Skeletal muscle tissue (tissue), 4 donors: ENCODE data around the gene KRTAP10-6. TPM values are rescaled to one million over a fixed set of nuclear protein-coding genes. Genes with fewer than 3 reads are reported as not detected.

Source experiments
- H3K27ac ChIP-seq: one replicate; pipeline ENCODE4 v1.7.0; 2013; ENCODE audit warnings: mild to moderate bottlenecking, low read depth, low read length, inconsistent platforms
- H3K27me3 ChIP-seq, 3 donors: one replicate each; pipeline ENCODE4 v1.7.0; 2013; ENCODE audit warnings: low read length in 3 of 3; ENCODE audit not compliant: control insufficient read depth in 3 of 3, insufficient read depth in 3 of 3
- H3K36me3 ChIP-seq, 3 donors: one replicate each; pipeline ENCODE4 v1.7.0; 2013; ENCODE audit warnings: low read length in 3 of 3; ENCODE audit not compliant: control insufficient read depth in 3 of 3, insufficient read depth in 3 of 3
- H3K4me1 ChIP-seq, 3 donors: one replicate each; pipeline ENCODE4 v1.7.0; 2013; ENCODE audit warnings: low read length in 3 of 3, mild to moderate bottlenecking in 3 of 3; ENCODE audit not compliant: control insufficient read depth in 3 of 3, insufficient read depth in 3 of 3
- H3K4me3 ChIP-seq, 3 donors: one replicate each; pipeline ENCODE4 v1.7.0; 2013; ENCODE audit warnings: low read length in 3 of 3
- H3K9ac ChIP-seq, 3 donors: one replicate each; pipeline ENCODE4 v1.7.0; 2013; ENCODE audit warnings: low read length in 3 of 3, mild to moderate bottlenecking in 3 of 3, moderate library complexity in 2 of 3, low read depth in 1 of 3
- H3K9me3 ChIP-seq, 3 donors: one replicate each; pipeline ENCODE4 v1.7.0; 2013; ENCODE audit warnings: low read length in 3 of 3; ENCODE audit not compliant: control insufficient read depth in 3 of 3
- total RNA-seq: library from RNA; depleted of rRNA; stranded (reverse); fragments of >200 nt; gene quantifications from one replicate; pipeline ENCODE4 v1.2.3, GENCODE V29; 2014
- donor health status: Osteomylitis.

KRTAP10-6 gene
- total RNA-seq, 1 donor from 2014 or later = not detected

GRCh38 chr21:44572959-44573583 is 19.2 kb downstream of the KRTAP10-6 start:
- H3K4me3 ChIP-seq = no peak overlapping the region
- H3K9ac ChIP-seq = no peak overlapping the region
- no peak overlapping the region for H3K27ac ChIP-seq
- peaks cover 14 to 61% (median 58%) of the 10 kb centered on the region in 3 donors for H3K27me3 ChIP-seq
- H3K9me3 ChIP-seq = peaks cover 0 to 7% (median 0%) of the 10 kb centered on the region in 3 donors
- no peaks in the 10 kb centered on the region for H3K36me3 ChIP-seq
- no peaks in the 10 kb centered on the region for H3K4me1 ChIP-seq

DNA sequence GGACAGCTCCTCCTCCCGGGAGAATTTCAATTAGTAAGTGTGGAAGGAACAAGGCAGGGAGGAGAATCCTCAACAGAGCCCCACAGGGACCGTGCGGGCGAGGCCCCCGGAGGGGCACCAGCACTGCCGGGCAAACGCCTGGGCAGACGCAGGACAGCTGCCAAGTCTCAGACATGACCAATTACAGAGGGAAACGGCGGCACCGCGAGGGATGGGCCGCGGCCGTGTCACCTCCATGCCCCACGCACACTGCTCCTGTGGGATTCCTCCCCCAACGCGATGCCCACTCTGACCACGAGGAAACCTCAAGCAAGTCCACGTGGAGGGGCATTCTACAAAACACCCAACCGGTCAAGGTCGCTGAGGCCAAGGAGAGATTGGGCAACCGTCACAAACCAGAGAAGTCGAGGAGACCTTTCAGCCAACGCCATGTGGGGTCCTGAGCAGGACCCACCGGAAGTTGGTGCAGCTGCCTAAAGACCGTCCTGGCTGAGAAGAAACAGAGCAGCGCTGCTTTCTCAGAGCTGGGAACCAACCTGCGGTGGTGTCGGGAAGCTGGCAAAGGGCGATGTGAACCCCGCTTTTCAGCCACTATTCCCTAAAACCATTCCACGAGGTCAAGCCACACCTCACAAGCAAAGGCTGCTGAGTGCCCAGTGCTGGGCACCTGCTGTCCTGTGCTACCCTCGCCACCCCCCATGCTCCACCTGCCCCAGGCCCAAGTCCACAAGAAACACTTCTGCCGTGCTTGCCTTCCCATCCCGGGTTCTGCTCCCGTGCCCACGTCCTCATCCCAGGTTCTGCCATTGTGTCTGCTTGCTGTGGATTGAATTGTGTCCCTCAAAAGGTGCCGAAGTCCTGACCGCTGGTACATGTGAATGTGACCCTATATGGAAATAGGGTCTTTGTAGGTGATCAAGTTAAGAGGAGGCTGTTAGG is 20.2 kb downstream of the KRTAP10-6 start:
- H3K9ac ChIP-seq = no peak overlapping the region
- peaks cover 18 to 63% (median 58%) of the 10 kb centered on the region in 3 donors for H3K27me3 ChIP-seq
- peaks cover 0 to 4% (median 0%) of the 10 kb centered on the region in 3 donors for H3K9me3 ChIP-seq
- H3K36me3 ChIP-seq = no peaks in the 10 kb centered on the region
- H3K27ac ChIP-seq = no peak overlapping the region
- no peaks in the 10 kb centered on the region for H3K4me1 ChIP-seq
- H3K4me3 ChIP-seq = no peak overlapping the region

DNA sequence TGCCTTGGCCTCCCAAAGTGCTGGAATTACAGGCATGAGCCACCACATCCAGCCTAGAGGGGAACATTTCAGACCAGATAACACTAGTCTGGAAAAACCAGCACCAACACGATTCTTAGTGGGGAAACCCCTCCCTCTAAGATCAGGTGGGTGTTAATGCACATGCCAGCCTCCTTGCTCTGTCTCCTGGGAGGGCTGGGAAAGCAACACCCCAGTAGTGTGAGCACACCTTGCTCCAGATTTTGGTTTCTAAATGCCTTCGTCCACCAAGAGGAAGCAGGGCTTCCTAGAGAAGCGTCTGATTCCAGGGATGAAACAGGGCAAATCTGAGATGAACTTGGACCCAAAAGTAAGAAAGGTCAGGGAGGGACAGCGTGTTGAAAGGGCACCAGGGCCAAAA is 21.0 kb downstream of the KRTAP10-6 start:
- no peaks in the 10 kb centered on the region for H3K36me3 ChIP-seq
- no peak overlapping the region for H3K9ac ChIP-seq
- H3K27ac ChIP-seq = no peak overlapping the region
- peaks cover 0 to 4% (median 0%) of the 10 kb centered on the region in 3 donors for H3K9me3 ChIP-seq
- no peaks in the 10 kb centered on the region for H3K4me1 ChIP-seq
- peaks cover 18 to 63% (median 58%) of the 10 kb centered on the region in 3 donors for H3K27me3 ChIP-seq
- H3K4me3 ChIP-seq = no peak overlapping the region

- H3K27ac ChIP-seq = no peak overlapping the region
- no peak overlapping the region for H3K4me3 ChIP-seq
- H3K4me1 ChIP-seq = no peaks in the 10 kb centered on the region
- no peak overlapping the region for H3K9ac ChIP-seq
- H3K27me3 ChIP-seq = peaks cover 18 to 56% (median 52%) of the 10 kb centered on the region in 3 donors
- no peaks in the 10 kb centered on the region for H3K36me3 ChIP-seq
- peaks cover 0 to 4% (median 0%) of the 10 kb centered on the region in 3 donors for H3K9me3 ChIP-seq
These were observed 22.3 kb downstream of the KRTAP10-6 start for GRCh38 chr21:44569861-44570517.

GRCh38 chr21:44568667-44569556 is 23.4 kb downstream of the KRTAP10-6 start:
- no peaks in the 10 kb centered on the region for H3K36me3 ChIP-seq
- H3K9ac ChIP-seq = no peak overlapping the region
- H3K9me3 ChIP-seq = peaks cover 0 to 4% (median 0%) of the 10 kb centered on the region in 3 donors
- H3K4me1 ChIP-seq = no peaks in the 10 kb centered on the region
- no peak overlapping the region for H3K27ac ChIP-seq
- H3K4me3 ChIP-seq = no peak overlapping the region
- peaks cover 18 to 50% (median 44%) of the 10 kb centered on the region in 3 donors for H3K27me3 ChIP-seq

DNA sequence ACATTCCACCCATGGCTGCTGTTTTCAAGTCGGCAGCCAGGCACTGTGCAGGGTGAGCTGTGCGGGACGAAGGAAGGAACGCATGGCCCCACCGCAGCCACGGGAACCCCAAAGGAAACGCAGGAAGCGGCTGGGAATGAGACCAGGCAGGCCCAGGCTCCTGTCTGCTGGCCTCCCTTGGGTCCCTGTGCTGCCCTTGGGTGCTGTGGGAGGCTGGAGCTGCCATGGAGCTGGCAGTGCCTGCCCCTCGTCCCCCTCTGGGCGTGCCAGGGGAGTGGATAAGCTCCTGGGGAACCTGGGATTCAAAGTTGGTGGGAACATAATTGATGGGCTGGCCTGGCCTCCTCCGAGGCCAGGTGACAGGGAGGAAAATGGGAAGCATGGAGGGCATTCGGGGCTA is 24.0 kb downstream of the KRTAP10-6 start:
- H3K27me3 ChIP-seq = peaks cover 17 to 49% (median 41%) of the 10 kb centered on the region in 3 donors
- H3K9me3 ChIP-seq = peaks cover 0 to 4% (median 2%) of the 10 kb centered on the region in 3 donors
- no peak overlapping the region for H3K9ac ChIP-seq
- no peaks in the 10 kb centered on the region for H3K4me1 ChIP-seq
- no peak overlapping the region for H3K27ac ChIP-seq
- no peak overlapping the region for H3K4me3 ChIP-seq
- no peaks in the 10 kb centered on the region for H3K36me3 ChIP-seq

DNA sequence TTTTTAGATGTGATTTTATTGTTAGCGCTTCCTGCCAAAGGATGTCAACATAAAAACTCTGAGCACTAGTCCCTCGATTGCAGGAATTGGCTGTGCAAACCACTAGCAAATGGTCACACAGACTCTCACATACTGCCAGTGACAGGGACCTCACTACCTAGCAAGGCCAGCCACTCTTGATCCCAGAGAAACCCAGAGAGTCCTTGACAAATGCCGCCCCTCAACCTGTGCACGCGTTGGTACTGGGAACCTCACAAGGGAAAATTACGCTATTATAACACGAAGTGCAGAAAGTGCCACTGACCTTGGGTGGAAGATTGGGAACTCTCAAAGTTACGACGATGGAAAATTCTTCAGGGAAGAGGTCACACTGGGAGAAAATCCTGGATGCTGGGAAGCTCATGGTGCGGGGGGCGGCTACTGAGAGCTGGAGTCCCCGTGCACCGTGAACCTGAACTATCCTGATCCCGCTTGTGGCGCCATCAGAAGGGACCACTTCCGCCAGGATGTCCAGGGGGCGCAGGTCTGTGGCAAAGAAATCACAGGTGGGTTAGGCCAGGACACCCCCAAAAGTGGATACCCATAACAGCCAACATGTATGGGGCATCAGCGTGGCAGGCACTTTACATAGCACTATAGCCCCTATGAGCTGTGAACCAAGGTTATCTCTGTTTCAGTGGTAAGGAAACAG is 24.7 kb downstream of the KRTAP10-6 start:
- peaks cover 14 to 44% (median 34%) of the 10 kb centered on the region in 3 donors for H3K27me3 ChIP-seq
- no peak overlapping the region for H3K9ac ChIP-seq
- no peak overlapping the region for H3K27ac ChIP-seq
- H3K4me1 ChIP-seq = no peaks in the 10 kb centered on the region
- no peak overlapping the region for H3K4me3 ChIP-seq
- no peaks in the 10 kb centered on the region for H3K36me3 ChIP-seq
- H3K9me3 ChIP-seq = peaks cover 0 to 4% (median 2%) of the 10 kb centered on the region in 3 donors

DNA sequence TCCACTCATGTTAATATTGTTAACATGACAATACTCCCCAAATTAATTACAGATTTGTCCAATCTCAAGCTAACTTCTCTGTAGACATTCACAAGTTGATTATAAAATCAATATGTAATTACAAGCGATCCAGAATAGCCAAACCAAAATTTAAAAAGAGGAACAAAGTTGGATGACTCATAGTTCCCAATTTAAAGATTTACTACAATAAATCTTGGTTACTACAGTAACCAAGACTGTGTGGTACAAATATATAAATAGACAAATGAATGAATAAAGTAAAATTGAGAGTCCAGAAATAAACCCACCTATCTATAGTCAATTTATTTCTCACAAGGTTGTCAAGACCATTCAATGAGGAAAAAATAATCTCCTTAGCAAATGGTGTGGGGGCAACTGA is 25.9 kb downstream of the KRTAP10-6 start:
- no peaks in the 10 kb centered on the region for H3K4me1 ChIP-seq
- peaks cover 0 to 3% (median 2%) of the 10 kb centered on the region in 3 donors for H3K9me3 ChIP-seq
- no peak overlapping the region for H3K9ac ChIP-seq
- no peaks in the 10 kb centered on the region for H3K36me3 ChIP-seq
- H3K27ac ChIP-seq = no peak overlapping the region
- peaks cover 14 to 31% (median 25%) of the 10 kb centered on the region in 3 donors for H3K27me3 ChIP-seq
- no peak overlapping the region for H3K4me3 ChIP-seq
